HEK293 (cell line): Measurements from ENCODE around the gene SRPK3.
A peak's percentile ranks its signal among the peaks of the same experiment; 100 is the strongest.

Source experiments
- CTCF ChIA-PET: fragments of 350-600 bp; formaldehyde crosslinking; extraction: SDS; loops from one replicate; lab custom pipeline; 2021; ENCODE audit warnings: antibody characterized with exemption; lab: Yijun Ruan, JAX
- POLR2A ChIA-PET: fragments of 300-600 bp; formaldehyde crosslinking; extraction: SDS; loops from one replicate; lab custom pipeline; 2020; ENCODE audit warnings: antibody characterized with exemption, inconsistent platforms; lab: Yijun Ruan, JAX
- H3K27ac ChIP-seq: fragments of 200-500 bp; sonication (Bioruptor generic); 2 replicates; pipeline ENCODE4 v1.5.1; 2014; ENCODE audit warnings: low read depth, low read length, control low read depth, inconsistent platforms; ENCODE audit errors: extremely low read depth
- H3K36me3 ChIP-seq, 2 experiments: fragments of 200-500 bp in 1 of 2; sonication (Bioruptor generic) in 1 of 2; 1 replicate in 1 of 2; 2 replicates in 1 of 2; pipeline ENCODE4 v1.5.1; 2014 to 2017; ENCODE audit warnings: inconsistent platforms in 2 of 2, low read length in 2 of 2; ENCODE audit not compliant: control insufficient read depth in 2 of 2, insufficient read depth in 1 of 2
- H3K4me1 ChIP-seq: fragments of 200-500 bp; sonication (Bioruptor generic); 2 replicates; pipeline ENCODE4 v1.5.1; 2014; ENCODE audit warnings: mild to moderate bottlenecking, low read length, inconsistent platforms; ENCODE audit not compliant: control insufficient read depth, insufficient read depth
- H3K4me3 ChIP-seq: 2 replicates; pipeline ENCODE4 v1.5.1; 2011; ENCODE audit warnings: low read depth, mild to moderate bottlenecking, control low read depth, low read length, moderate library complexity
- H3K9me3 ChIP-seq: fragments of 200-500 bp; sonication (Bioruptor generic); 2 replicates; pipeline ENCODE4 v1.5.1; 2014; ENCODE audit warnings: low read depth, low read length, inconsistent platforms; ENCODE audit not compliant: control insufficient read depth, insufficient read depth
- KLF8 ChIP-seq: fragments of 450-650 bp; formaldehyde crosslinking; IDR thresholded peaks from 2 replicates; pipeline ENCODE4 v1.5.1; 2016; ENCODE audit warnings: missing biosample characterization, missing genetic modification characterization
- ZNF423 ChIP-seq: fragments of 450-650 bp; formaldehyde crosslinking; IDR thresholded peaks from 2 replicates; pipeline ENCODE4 v1.5.1; 2016; ENCODE audit warnings: missing biosample characterization, missing genetic modification characterization
- ZNF433 ChIP-seq: fragments of 450-650 bp; formaldehyde crosslinking; IDR thresholded peaks from 2 replicates; pipeline ENCODE4 v1.5.1; 2016; ENCODE audit warnings: missing biosample characterization, missing genetic modification characterization, low read depth
- ZNF585B ChIP-seq: fragments of 450-650 bp; formaldehyde crosslinking; IDR thresholded peaks from 2 replicates; pipeline ENCODE4 v1.5.1; 2016; ENCODE audit warnings: missing biosample characterization, missing genetic modification characterization
- TF ChIP-seq, protein P1 (sequence below): fragments of 450-650 bp; formaldehyde crosslinking; IDR thresholded peaks from 2 replicates; pipeline ENCODE4 v1.5.1; 2016; ENCODE audit warnings: missing biosample characterization, missing genetic modification characterization

The SRPK3 gene

GRCh38 chrX:153832728-153833127 lies 51.9 kb downstream of the SRPK3 start:
- TF ChIP-seq, protein P1, sequence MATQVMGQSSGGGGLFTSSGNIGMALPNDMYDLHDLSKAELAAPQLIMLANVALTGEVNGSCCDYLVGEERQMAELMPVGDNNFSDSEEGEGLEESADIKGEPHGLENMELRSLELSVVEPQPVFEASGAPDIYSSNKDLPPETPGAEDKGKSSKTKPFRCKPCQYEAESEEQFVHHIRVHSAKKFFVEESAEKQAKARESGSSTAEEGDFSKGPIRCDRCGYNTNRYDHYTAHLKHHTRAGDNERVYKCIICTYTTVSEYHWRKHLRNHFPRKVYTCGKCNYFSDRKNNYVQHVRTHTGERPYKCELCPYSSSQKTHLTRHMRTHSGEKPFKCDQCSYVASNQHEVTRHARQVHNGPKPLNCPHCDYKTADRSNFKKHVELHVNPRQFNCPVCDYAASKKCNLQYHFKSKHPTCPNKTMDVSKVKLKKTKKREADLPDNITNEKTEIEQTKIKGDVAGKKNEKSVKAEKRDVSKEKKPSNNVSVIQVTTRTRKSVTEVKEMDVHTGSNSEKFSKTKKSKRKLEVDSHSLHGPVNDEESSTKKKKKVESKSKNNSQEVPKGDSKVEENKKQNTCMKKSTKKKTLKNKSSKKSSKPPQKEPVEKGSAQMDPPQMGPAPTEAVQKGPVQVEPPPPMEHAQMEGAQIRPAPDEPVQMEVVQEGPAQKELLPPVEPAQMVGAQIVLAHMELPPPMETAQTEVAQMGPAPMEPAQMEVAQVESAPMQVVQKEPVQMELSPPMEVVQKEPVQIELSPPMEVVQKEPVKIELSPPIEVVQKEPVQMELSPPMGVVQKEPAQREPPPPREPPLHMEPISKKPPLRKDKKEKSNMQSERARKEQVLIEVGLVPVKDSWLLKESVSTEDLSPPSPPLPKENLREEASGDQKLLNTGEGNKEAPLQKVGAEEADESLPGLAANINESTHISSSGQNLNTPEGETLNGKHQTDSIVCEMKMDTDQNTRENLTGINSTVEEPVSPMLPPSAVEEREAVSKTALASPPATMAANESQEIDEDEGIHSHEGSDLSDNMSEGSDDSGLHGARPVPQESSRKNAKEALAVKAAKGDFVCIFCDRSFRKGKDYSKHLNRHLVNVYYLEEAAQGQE (tag by site-specific recombination) = peak; percentile 97
- no peak for TF ChIP-seq ZNF423 (tag by site-specific recombination)
- TF ChIP-seq ZNF585B (tag by site-specific recombination) = no peak
- no peak for TF ChIP-seq KLF8 (tag by site-specific recombination)
- no peak for TF ChIP-seq ZNF433 (tag by site-specific recombination)
- Histone ChIP-seq H3K4me1 (no peaks in the 10 kb centered on the region), H3K9me3 (no peaks in the 10 kb centered on the region), H3K27ac (no peak overlapping the region), H3K4me3 (no peak overlapping the region), H3K36me3 (no peaks in the 10 kb centered on the region)
- POLR2A ChIA-PET = no interaction called here
- CTCF ChIA-PET = interaction anchor here (0.6 kb wide), 1 partner anchor 293 kb away, joined by 3 read pairs; no protein-coding TSS in a partner anchor
